ENCODE measurements around the gene NMNAT2.

DNA sequence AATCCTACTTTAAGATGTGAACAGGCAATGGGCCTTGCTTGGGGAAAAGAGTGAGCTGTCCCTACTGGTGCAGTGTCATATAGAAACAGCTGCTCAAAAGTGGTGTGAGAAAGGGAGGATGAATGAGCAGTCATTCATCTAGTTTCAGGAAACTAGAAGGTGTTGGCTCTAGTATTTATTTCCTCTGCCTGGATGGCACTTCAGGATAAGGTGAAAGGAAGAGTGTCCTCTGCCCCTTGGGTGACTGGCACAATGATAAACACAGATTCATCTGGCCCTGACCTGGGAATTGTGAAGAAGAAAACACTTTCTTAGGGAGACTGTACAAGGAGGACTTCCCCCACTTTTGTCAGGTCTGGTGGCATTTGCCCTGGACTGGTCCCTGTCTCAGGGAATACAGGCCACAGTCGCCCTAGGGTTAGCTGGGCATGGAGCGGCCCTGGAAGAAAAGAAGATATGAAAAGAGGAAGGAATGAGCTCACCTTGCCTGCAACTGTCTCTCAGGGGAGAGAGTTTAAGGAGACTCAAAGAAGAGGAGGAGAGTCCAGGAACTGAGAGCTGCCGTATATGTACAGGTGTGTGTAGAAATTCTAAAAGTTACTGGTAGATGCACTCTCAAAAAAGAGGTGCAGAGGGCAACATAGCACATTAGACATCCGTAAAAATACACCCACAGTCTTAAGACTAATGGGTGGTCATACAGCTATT, 13.8 kb upstream of the NMNAT2 start:
- TF ChIP-seq, protein P1, sequence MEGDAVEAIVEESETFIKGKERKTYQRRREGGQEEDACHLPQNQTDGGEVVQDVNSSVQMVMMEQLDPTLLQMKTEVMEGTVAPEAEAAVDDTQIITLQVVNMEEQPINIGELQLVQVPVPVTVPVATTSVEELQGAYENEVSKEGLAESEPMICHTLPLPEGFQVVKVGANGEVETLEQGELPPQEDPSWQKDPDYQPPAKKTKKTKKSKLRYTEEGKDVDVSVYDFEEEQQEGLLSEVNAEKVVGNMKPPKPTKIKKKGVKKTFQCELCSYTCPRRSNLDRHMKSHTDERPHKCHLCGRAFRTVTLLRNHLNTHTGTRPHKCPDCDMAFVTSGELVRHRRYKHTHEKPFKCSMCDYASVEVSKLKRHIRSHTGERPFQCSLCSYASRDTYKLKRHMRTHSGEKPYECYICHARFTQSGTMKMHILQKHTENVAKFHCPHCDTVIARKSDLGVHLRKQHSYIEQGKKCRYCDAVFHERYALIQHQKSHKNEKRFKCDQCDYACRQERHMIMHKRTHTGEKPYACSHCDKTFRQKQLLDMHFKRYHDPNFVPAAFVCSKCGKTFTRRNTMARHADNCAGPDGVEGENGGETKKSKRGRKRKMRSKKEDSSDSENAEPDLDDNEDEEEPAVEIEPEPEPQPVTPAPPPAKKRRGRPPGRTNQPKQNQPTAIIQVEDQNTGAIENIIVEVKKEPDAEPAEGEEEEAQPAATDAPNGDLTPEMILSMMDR (IDR thresholded peaks at IDR 0.05): no peak
- no peak for TF ChIP-seq POLR2A (IDR thresholded peaks at IDR 0.05)

Data from upper lobe of left lung (tissue), 4 donors.